GM12874 (cell line): ENCODE results near the gene SOX6.

Experiments
- CTCF ChIP-seq: IDR thresholded peaks from 2 replicates; pipeline ENCODE4 v1.5.1; 2011; ENCODE audit warnings: low read depth, mild to moderate bottlenecking, control low read depth, low read length, moderate library complexity; ENCODE audit not compliant: insufficient read depth

The SOX6 gene

GRCh38 chr11:16242806-16243205 is 113.5 kb downstream of the SOX6 start:
- TF ChIP-seq CTCF = no peak

GRCh38 chr11:16240687-16241086 is 115.7 kb downstream of the SOX6 start:
- no peak for TF ChIP-seq CTCF

GRCh38 chr11:16239141-16240105 is 116.9 kb downstream of the SOX6 start:
- no peak for TF ChIP-seq CTCF

DNA sequence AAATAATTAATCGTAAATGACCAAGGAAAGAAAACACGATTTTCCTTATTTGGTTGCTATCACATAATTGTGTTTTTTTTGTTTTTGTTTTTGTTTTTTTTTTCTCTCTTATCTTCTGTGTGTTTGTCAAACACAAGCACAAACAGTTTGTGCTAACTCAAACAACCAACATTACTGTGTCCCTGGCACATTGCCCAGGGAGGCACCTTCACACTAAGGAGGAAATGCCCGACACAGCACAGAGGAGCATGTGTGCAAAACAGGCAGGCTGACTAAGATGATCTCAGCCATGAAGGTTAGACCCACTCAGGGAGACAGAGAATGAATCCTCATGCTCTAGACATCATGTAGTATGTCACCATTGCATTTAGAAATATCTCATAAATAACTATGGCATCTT is 130.1 kb downstream of the SOX6 start:
- no peak for TF ChIP-seq CTCF

DNA sequence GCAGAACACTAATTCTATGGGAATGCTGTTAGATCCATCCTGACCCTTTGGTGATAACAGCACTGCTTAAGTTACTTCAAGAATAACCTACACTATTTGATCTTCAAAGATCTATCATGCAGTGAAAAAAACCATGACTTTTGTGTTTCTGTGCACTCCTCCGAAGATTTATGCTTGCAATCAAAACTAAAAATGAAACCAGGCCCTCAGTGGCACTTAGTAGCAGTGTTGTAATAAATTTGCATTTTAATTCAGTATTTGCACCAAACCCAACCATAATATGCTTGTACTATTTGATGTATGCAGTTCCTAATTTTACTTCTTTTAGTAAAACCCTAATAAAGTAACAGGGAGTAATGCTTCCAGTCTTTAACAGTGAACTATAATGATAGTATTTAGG is 130.7 kb downstream of the SOX6 start:
- no peak for TF ChIP-seq CTCF

DNA sequence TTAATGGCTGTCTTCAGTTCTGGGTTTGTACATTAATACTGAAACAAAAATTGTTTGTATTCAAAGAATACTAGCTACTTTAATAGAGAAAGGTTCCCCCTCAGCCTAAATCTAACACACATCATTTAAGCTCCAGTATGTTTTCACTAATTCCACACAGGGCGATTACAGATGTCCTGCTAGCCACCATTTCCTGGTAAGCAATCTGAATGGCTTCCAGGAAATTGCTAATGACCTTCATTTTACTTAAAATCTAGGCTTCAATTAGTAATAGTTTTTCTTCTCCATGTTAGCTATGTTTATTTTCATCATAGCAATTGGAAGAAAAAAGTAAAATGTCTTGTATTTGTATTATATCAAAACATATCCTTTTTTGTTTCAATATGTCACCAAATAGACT is 132.8 kb downstream of the SOX6 start:
- TF ChIP-seq CTCF = no peak

- TF ChIP-seq CTCF = no peak
Measured at GRCh38 chr11:16217631-16218030, 138.7 kb downstream of the SOX6 start.
